ENCODE data around the gene MAP2K7. TPM values are rescaled to one million over a fixed set of nuclear protein-coding genes. Genes with fewer than 3 reads are reported as not detected.

Gene MAP2K7
- total RNA-seq, 4 donors from 2014 or later = 13.9 to 23.4 (median 17.9) TPM

- no peak overlapping the region for H3K4me3 ChIP-seq
- peaks cover 0 to 71% of the 10 kb centered on the region in 2 donors for H3K36me3 ChIP-seq
- WGBS, 2 donors (ENCODE audit: low coverage in 1 of 2) = 25% methylated on average over 2 of the region's 14 CpGs; no CpG with 5 or more reads in 1 of the 2 donors
- no peak for TF ChIP-seq CTCF (IDR thresholded peaks at IDR 0.05)
- TF ChIP-seq POLR2A (IDR thresholded peaks at IDR 0.05) = no peak
- TF ChIP-seq POLR2AphosphoS5 (IDR thresholded peaks at IDR 0.05) = no peak
- TF ChIP-seq EP300 (IDR thresholded peaks at IDR 0.05) = no peak
- ATAC-seq = no peak
- peaks cover 100% of the 10 kb centered on the region for H3K27me3 ChIP-seq
- H3K9me3 ChIP-seq = no peaks in the 10 kb centered on the region
- H3K27ac ChIP-seq = no peak overlapping the region
- peaks cover 0 to 18% (median 8%) of the 10 kb centered on the region in 3 donors for H3K4me1 ChIP-seq
These were observed 42.7 kb upstream of the MAP2K7 start for GRCh38 chr19:7860714-7861618.

- Histone ChIP-seq H3K27ac (no peak overlapping the region), H3K27me3 (peaks cover 100% of the 10 kb centered on the region), H3K4me3 (peak overlapping the region in 1 of 2 donors; percentile 40), H3K36me3 (peaks cover 0 to 62% of the 10 kb centered on the region in 2 donors), H3K9me3 (no peaks in the 10 kb centered on the region), H3K4me1 (peaks cover 0 to 18% (median 8%) of the 10 kb centered on the region in 3 donors)
- 62% methylated on average over 10 of the region's 63 CpGs; no CpG with 5 or more reads in 1 of the 2 donors for WGBS, 2 donors (ENCODE audit: low coverage in 1 of 2)
- no peak for ATAC-seq
- TF ChIP-seq POLR2A (IDR thresholded peaks at IDR 0.05) = no peak
- no peak for TF ChIP-seq EP300 (IDR thresholded peaks at IDR 0.05)
- TF ChIP-seq CTCF (IDR thresholded peaks at IDR 0.05) = no peak
- TF ChIP-seq POLR2AphosphoS5 (IDR thresholded peaks at IDR 0.05) = no peak
These were observed 41.9 kb upstream of the MAP2K7 start for GRCh38 chr19:7861619-7862412.

GRCh38 chr19:7862413-7862951 lies 41.2 kb upstream of the MAP2K7 start:
- TF ChIP-seq CTCF (IDR thresholded peaks at IDR 0.05) = no peak
- TF ChIP-seq EP300 (IDR thresholded peaks at IDR 0.05) = no peak
- TF ChIP-seq POLR2A (IDR thresholded peaks at IDR 0.05) = no peak
- TF ChIP-seq POLR2AphosphoS5 (IDR thresholded peaks at IDR 0.05) = no peak
- Histone ChIP-seq H3K36me3 (peaks cover 0 to 56% of the 10 kb centered on the region in 2 donors), H3K4me3 (peak overlapping the region in 1 of 2 donors; percentile 40), H3K4me1 (peaks cover 0 to 18% (median 8%) of the 10 kb centered on the region in 3 donors), H3K27ac (no peak overlapping the region), H3K27me3 (peaks cover 100% of the 10 kb centered on the region), H3K9me3 (no peaks in the 10 kb centered on the region)
- no CpG with 5 or more reads among the region's 67 CpGs for WGBS, 2 donors (ENCODE audit: low coverage in 1 of 2)
- ATAC-seq = peak; percentile 29

- peaks cover 100% of the 10 kb centered on the region for H3K27me3 ChIP-seq
- TF ChIP-seq POLR2AphosphoS5 (IDR thresholded peaks at IDR 0.05) = no peak
- no peak for TF ChIP-seq CTCF (IDR thresholded peaks at IDR 0.05)
- no peak for TF ChIP-seq POLR2A (IDR thresholded peaks at IDR 0.05)
- no peak for TF ChIP-seq EP300 (IDR thresholded peaks at IDR 0.05)
These were observed 40.3 kb upstream of the MAP2K7 start for GRCh38 chr19:7863157-7863970.

More at GRCh38 chr19:7863157-7863970, 40.3 kb upstream of the MAP2K7 start:
- Histone ChIP-seq H3K36me3 (peaks cover 0 to 48% of the 10 kb centered on the region in 2 donors), H3K4me1 (peaks cover 0 to 23% (median 9%) of the 10 kb centered on the region in 3 donors), H3K9me3 (no peaks in the 10 kb centered on the region), H3K4me3 (no peak overlapping the region), H3K27ac (no peak overlapping the region)
- no peak for ATAC-seq
- 78% methylated on average over 11 of the region's 83 CpGs; no CpG with 5 or more reads in 1 of the 2 donors for WGBS, 2 donors (ENCODE audit: low coverage in 1 of 2)

All from gastroesophageal sphincter (tissue), 4 donors.